HEK293 (cell line): ENCODE measurements around the gene CCDC38.

Experiments used
- KLF10 ChIP-seq: fragments of 450-650 bp; IDR thresholded peaks from 2 replicates; pipeline ENCODE4 v1.5.1; 2018; ENCODE audit warnings: missing biosample characterization, mild to moderate bottlenecking, missing genetic modification characterization
- KLF9 ChIP-seq: fragments of 450-650 bp; formaldehyde crosslinking; IDR thresholded peaks from 2 replicates; pipeline ENCODE4 v1.5.1; 2016; ENCODE audit warnings: missing biosample characterization, missing genetic modification characterization, low read depth
- PRDM1 ChIP-seq: fragments of 450-650 bp; formaldehyde crosslinking; IDR thresholded peaks from 2 replicates; pipeline ENCODE4; 2016; ENCODE audit warnings: missing biosample characterization, missing genetic modification characterization
- SETDB1 ChIP-seq: IDR thresholded peaks from one replicate; pipeline ENCODE4 v1.6.1; 2017; ENCODE audit warnings: mild to moderate bottlenecking, low read length, moderate library complexity, mixed read lengths; ENCODE audit not compliant: insufficient read length
- TCF7L2 ChIP-seq: IDR thresholded peaks from 2 replicates; pipeline ENCODE4 v1.6.1; 2011; ENCODE audit warnings: low read depth, mild to moderate bottlenecking, inconsistent platforms, low read length, moderate library complexity, borderline replicate concordance
- ZNF362 ChIP-seq: fragments of 450-650 bp; formaldehyde crosslinking; IDR thresholded peaks from 2 replicates; pipeline ENCODE4 v1.5.1; 2016; ENCODE audit warnings: missing biosample characterization, missing genetic modification characterization
- ZNF660 ChIP-seq: fragments of 450-650 bp; IDR thresholded peaks from 2 replicates; pipeline ENCODE4 v1.5.1; 2018; ENCODE audit warnings: missing biosample characterization, mild to moderate bottlenecking, missing genetic modification characterization
- ZNF747 ChIP-seq: fragments of 450-650 bp; formaldehyde crosslinking; IDR thresholded peaks from 2 replicates; pipeline ENCODE4 v1.5.1; 2016; ENCODE audit warnings: missing biosample characterization, missing genetic modification characterization
- TF ChIP-seq, protein P1 (sequence below): fragments of 450-650 bp; formaldehyde crosslinking; IDR thresholded peaks from 2 replicates; pipeline ENCODE4 v1.5.1; 2016; ENCODE audit warnings: missing biosample characterization, missing genetic modification characterization
- TF ChIP-seq, protein P2 (sequence below): fragments of 450-650 bp; formaldehyde crosslinking; IDR thresholded peaks from 2 replicates; pipeline ENCODE4 v1.5.1; 2016; ENCODE audit warnings: missing biosample characterization, missing genetic modification characterization

- TF ChIP-seq, protein P1, sequence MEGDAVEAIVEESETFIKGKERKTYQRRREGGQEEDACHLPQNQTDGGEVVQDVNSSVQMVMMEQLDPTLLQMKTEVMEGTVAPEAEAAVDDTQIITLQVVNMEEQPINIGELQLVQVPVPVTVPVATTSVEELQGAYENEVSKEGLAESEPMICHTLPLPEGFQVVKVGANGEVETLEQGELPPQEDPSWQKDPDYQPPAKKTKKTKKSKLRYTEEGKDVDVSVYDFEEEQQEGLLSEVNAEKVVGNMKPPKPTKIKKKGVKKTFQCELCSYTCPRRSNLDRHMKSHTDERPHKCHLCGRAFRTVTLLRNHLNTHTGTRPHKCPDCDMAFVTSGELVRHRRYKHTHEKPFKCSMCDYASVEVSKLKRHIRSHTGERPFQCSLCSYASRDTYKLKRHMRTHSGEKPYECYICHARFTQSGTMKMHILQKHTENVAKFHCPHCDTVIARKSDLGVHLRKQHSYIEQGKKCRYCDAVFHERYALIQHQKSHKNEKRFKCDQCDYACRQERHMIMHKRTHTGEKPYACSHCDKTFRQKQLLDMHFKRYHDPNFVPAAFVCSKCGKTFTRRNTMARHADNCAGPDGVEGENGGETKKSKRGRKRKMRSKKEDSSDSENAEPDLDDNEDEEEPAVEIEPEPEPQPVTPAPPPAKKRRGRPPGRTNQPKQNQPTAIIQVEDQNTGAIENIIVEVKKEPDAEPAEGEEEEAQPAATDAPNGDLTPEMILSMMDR (tag by site-specific recombination) = no peak
- TF ChIP-seq ZNF747 (tag by site-specific recombination) = no peak
- TF ChIP-seq, protein P2, sequence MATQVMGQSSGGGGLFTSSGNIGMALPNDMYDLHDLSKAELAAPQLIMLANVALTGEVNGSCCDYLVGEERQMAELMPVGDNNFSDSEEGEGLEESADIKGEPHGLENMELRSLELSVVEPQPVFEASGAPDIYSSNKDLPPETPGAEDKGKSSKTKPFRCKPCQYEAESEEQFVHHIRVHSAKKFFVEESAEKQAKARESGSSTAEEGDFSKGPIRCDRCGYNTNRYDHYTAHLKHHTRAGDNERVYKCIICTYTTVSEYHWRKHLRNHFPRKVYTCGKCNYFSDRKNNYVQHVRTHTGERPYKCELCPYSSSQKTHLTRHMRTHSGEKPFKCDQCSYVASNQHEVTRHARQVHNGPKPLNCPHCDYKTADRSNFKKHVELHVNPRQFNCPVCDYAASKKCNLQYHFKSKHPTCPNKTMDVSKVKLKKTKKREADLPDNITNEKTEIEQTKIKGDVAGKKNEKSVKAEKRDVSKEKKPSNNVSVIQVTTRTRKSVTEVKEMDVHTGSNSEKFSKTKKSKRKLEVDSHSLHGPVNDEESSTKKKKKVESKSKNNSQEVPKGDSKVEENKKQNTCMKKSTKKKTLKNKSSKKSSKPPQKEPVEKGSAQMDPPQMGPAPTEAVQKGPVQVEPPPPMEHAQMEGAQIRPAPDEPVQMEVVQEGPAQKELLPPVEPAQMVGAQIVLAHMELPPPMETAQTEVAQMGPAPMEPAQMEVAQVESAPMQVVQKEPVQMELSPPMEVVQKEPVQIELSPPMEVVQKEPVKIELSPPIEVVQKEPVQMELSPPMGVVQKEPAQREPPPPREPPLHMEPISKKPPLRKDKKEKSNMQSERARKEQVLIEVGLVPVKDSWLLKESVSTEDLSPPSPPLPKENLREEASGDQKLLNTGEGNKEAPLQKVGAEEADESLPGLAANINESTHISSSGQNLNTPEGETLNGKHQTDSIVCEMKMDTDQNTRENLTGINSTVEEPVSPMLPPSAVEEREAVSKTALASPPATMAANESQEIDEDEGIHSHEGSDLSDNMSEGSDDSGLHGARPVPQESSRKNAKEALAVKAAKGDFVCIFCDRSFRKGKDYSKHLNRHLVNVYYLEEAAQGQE (tag by site-specific recombination) = no peak
- no peak for TF ChIP-seq KLF9 (tag by site-specific recombination)
- TF ChIP-seq ZNF362 (tag by site-specific recombination) = no peak
- no peak for TF ChIP-seq SETDB1
- no peak for TF ChIP-seq TCF7L2
- no peak for TF ChIP-seq PRDM1 (tag by site-specific recombination)
- TF ChIP-seq KLF10 (tag by site-specific recombination) = no peak
- no peak for TF ChIP-seq ZNF660 (tag by site-specific recombination)
These were observed 79.1 kb downstream of the CCDC38 start for GRCh38 chr12:95863337-95863736.
